Effector memory CD8-positive, alpha-beta T cell (primary cell): ENCODE results near the gene HTRA3.

Experiments
- ATAC-seq: fragments of 150-1000 bp; cut with Tn5 transposase; replicated peaks from 2 replicates; pipeline ENCODE4 v1.10.0; 2021; ENCODE audit warnings: mild to moderate bottlenecking, moderate library complexity
- DNase-seq, 3 experiments: peaks; one replicate each; pipeline ENCODE4 v3.0.0; 2021
- H3K27ac Mint-ChIP-seq, 2 donors: one replicate each; pipeline ENCODE4 v1.8.0; 2022; ENCODE audit warnings: mild to moderate bottlenecking in 2 of 2, mixed read lengths in 2 of 2, moderate library complexity in 2 of 2
- H3K27me3 Mint-ChIP-seq, 2 donors: one replicate each; pipeline ENCODE4 v1.8.0; 2022; ENCODE audit warnings: mixed read lengths in 2 of 2
- H3K36me3 Mint-ChIP-seq: one replicate; pipeline ENCODE4 v1.8.0; 2022; ENCODE audit warnings: mild to moderate bottlenecking, moderate library complexity, mixed read lengths; ENCODE audit not compliant: insufficient read depth
- H3K4me1 Mint-ChIP-seq, 2 donors: one replicate each; pipeline ENCODE4 v1.8.0; 2022; ENCODE audit warnings: low read depth in 2 of 2, mixed read lengths in 2 of 2
- H3K4me3 Mint-ChIP-seq, 2 donors: one replicate each; pipeline ENCODE4 v1.8.0; 2022; ENCODE audit warnings: mild to moderate bottlenecking in 2 of 2, mixed read lengths in 2 of 2, moderate library complexity in 2 of 2
- H3K9me3 Mint-ChIP-seq, 2 donors: one replicate each; pipeline ENCODE4 v1.8.0; 2022; ENCODE audit warnings: mixed read lengths in 2 of 2

The HTRA3 gene

DNA sequence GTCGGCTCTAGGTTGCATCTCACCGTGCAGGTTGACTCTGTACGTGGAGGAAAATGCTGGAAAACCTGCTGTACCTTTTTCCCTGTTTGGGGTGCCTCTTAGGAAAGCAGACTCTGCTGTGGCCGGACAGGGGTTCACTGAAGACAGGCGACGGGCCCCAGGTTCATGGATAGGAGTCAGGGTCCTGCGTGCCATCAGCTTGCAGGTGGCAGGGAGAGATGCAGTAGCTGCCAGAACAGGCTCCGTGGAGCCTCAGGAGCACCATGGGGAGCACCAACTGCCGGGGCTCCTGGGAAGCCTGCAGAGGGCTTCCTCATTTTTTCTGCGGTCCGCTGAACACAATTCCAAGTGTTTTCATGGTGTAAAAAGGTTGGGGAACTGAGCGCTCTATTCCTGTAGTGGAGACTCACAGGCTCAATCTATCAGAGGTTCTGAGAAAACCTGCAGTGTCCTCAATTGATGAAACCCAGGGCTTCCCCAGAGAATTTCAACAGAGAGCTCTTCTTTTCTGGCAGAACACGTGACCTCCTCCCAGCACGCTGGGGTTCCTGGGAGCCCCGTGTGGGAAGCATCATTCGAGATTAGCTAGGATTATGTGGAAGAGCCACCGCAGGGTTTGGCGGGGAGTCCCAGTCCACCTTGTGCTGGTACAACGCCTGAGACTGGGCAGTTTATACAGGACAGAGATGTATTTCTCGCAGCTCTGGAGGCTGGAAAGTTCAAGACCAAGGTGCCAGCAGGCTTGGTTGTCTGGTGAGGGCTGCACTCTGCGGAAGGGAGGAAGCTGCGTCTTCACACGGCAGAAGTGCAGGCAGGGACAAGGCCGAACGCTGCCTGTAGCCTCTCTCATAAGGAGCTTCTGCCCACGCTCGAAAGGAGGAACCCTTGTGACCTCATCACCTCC is 1.6 kb downstream of the HTRA3 start:
- H3K4me3 Mint-ChIP-seq: no peak overlapping the region
- H3K27ac Mint-ChIP-seq: no peak overlapping the region
- H3K9me3 Mint-ChIP-seq: no peaks in the 10 kb centered on the region

DNA sequence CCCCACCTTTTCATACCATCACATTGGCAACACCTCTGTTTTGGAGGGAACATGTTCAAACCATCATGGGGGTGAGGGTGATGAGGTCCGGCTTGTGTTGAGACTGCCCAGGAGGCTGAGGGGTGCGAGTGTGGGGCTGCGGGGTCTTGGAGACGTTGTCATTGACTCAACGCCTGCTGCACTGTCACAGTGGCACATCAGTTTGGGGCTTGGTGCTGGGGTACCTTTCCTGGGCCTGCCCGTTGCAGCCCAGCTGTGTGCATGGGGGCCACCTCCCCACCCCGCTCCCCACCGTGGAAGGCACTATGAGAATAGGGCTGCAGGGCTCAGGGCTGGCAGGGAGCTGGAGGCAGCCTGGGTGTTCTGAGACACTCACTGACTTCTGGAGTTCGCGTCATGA is 2.3 kb downstream of the HTRA3 start:
- no peak overlapping the region for H3K27ac Mint-ChIP-seq
- peaks cover 43 to 84% of the 10 kb centered on the region in 2 donors for H3K27me3 Mint-ChIP-seq
- no peak for DNase-seq
- no peaks in the 10 kb centered on the region for H3K36me3 Mint-ChIP-seq
- no peak for ATAC-seq
- H3K9me3 Mint-ChIP-seq: no peaks in the 10 kb centered on the region
- H3K4me3 Mint-ChIP-seq: no peak overlapping the region
- H3K4me1 Mint-ChIP-seq: peaks cover 0 to 3% of the 10 kb centered on the region in 2 donors

More for the DNA sequence above, 1.6 kb downstream of the HTRA3 start:
- ATAC-seq: no peak
- Mint-ChIP-seq H3K36me3 (no peaks in the 10 kb centered on the region), H3K4me1 (peaks cover 0 to 3% of the 10 kb centered on the region in 2 donors), H3K27me3 (peaks cover 43 to 84% of the 10 kb centered on the region in 2 donors)
- DNase-seq: no peak

DNA sequence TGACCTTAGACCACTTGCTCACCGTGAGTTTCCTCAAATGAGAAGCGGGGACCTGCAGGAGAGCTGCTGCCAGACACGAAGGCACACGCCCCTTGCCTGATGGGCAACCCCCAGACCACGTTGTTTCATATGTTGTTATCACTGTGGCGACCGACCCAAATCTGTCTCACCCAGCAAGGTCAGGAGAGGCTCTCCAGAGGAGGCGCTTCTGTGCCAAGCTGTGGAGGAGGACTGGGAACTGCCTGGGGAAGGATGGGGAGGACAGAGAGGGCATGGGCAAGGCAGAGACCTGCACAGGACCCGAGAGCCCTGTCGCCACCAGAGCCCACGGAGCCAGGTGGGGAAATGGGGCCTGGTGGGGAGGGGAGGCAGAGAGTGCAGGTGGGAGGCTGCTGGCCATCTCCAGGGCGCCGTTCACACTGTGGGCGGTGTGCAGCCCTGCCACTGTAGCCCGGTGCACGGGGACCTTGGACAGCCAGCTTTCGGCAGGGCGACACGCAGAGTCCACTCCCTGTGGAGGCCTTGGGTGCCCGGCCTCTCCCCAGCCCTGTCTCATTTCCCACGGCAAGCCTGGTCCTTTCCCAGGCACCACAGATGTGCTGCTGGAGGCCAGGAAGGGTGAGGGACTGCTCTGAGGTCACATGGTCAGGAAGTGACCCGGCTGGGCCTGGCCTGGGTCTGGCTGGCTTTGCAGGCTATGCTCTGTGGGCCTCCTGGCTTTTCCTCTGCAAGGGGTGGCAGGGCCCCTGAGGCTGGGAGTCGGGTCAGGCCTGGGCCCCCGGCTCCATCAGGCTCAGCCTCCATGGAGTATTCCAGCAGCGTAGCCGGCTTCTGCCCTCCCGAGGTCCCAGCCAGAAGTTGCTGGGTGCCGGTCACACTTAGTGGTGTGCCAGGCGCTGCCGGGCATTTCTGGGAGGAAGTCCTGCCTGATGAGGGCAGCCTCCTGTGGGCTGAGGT is 3.2 kb downstream of the HTRA3 start:
- H3K27me3 Mint-ChIP-seq: peaks cover 43 to 90% of the 10 kb centered on the region in 2 donors
- ATAC-seq (no peak), DNase-seq (no peak)
- no peaks in the 10 kb centered on the region for H3K9me3 Mint-ChIP-seq
- no peak overlapping the region for H3K4me3 Mint-ChIP-seq
- H3K36me3 Mint-ChIP-seq: no peaks in the 10 kb centered on the region
- H3K27ac Mint-ChIP-seq: no peak overlapping the region
- H3K4me1 Mint-ChIP-seq: peaks cover 0 to 3% of the 10 kb centered on the region in 2 donors

DNA sequence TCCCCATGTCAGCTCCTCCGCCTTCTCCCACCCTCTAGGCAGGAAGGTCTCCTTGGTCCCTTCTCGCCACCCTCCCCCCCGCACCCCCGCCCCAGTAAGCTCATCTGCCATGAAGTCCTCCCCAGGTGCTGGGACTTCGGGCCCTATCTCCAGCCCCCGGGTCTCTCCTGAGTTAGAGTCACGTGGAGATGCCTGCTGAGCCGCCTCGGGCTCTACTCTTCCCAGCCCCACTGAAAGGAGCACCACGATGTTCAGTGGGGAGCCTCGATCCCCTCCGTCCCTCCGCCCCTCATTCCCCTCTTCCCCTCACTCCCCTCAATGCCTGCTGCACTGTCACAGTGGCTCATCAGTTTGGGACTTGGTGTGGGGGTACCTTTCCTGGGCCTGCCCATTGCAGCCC is 3.9 kb downstream of the HTRA3 start:
- H3K27me3 Mint-ChIP-seq: peaks cover 39 to 86% of the 10 kb centered on the region in 2 donors
- no peak overlapping the region for H3K27ac Mint-ChIP-seq
- no peaks in the 10 kb centered on the region for H3K36me3 Mint-ChIP-seq
- DNase-seq: no peak
- no peak for ATAC-seq
- H3K4me3 Mint-ChIP-seq: no peak overlapping the region
- H3K9me3 Mint-ChIP-seq: no peaks in the 10 kb centered on the region
- peaks cover 0 to 3% of the 10 kb centered on the region in 2 donors for H3K4me1 Mint-ChIP-seq

DNA sequence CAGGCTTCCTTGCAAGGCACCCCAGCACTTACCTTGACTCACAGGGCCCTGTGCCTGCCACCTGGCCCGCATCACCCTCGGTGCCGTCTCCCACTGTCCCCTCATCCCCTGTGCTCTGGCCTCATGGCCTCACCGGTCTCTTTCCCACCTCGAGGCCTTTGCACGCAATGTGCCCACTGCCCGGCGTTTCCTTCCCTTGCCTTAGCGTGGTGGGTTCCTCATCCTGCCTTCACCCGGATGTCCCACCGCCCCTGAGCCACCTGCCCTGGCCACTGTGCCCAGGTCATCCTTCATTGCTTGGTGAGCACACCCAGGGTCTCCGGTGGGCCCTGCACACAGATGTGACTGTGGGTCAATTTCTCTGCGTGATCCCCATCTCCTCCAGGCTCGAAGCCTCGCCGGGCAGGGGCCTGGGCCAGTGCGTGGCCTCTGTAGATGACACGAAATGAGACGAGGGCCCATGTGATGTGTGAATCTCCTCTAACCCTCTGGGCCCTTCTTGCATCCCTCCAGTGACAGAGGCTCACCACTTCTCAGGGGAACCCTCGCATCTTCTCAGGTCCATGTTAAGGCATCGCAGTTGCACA is 4.6 kb downstream of the HTRA3 start:
- H3K27me3 Mint-ChIP-seq: peaks cover 32 to 79% of the 10 kb centered on the region in 2 donors
- no peak overlapping the region for H3K27ac Mint-ChIP-seq
- peaks cover 0 to 5% of the 10 kb centered on the region in 2 donors for H3K4me1 Mint-ChIP-seq
- no peak for DNase-seq
- H3K36me3 Mint-ChIP-seq: no peaks in the 10 kb centered on the region
- H3K4me3 Mint-ChIP-seq: no peak overlapping the region
- H3K9me3 Mint-ChIP-seq: no peaks in the 10 kb centered on the region
- ATAC-seq: no peak

DNA sequence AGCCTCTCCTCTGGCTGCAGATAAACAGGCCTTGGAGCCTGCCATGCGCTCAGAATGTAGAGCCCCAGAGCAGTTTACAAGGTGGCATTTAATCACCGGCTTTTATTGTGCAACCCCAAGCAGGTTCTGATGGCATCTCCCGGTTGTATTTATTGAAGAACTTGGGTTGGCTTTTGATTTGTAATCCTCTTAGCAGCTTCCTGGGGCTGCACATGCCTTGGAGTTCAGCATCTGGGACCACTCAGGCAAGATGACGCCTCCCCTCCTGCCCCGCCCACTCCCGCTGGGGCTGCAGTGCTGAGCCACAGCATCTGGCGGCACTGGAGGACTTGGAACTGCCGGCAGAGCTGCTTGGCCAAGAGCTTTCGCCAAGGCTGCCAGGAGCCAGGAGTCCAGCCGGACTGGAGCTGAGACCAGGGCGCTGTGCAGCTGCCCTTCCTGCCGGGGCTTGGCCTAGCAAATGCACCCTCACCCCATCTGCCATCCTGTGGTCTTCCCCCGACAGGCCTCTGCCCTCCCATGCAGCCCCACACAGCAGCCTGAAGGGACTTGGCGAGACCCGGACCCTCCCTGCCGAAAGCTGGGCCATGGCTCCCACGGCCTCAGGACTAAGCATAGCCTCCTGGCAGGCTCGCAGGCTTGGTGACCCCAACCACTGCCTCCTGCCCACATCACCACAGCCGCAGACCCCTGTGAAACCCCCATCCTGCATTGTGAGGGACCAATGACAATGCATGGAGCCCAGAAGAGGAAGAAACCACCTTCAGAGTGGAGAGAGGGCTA is 5.4 kb downstream of the HTRA3 start:
- H3K4me1 Mint-ChIP-seq: peaks cover 0 to 5% of the 10 kb centered on the region in 2 donors
- no peak for DNase-seq
- H3K4me3 Mint-ChIP-seq: no peak overlapping the region
- H3K27me3 Mint-ChIP-seq: peaks cover 31 to 77% of the 10 kb centered on the region in 2 donors
- ATAC-seq: no peak
- H3K9me3 Mint-ChIP-seq: no peaks in the 10 kb centered on the region
- no peak overlapping the region for H3K27ac Mint-ChIP-seq
- no peaks in the 10 kb centered on the region for H3K36me3 Mint-ChIP-seq

DNA sequence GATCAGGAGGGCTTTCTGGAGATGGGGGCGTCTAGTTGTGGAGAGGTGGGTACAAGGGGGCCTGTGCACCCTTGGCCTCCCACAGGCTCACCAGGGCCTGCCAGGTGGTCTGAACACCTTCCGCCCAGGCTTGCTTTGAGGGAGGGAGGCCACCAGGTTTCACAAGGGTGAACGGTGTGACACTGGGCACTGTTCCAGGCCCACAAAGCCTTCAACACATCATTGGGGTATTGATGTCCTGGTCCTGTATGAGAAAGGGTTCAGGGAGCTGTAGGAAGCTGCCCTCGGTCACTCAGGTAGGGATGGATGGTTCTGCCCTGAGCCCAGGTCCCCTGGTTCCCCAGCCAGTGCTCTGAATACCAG is 6.0 kb downstream of the HTRA3 start:
- Mint-ChIP-seq H3K4me3 (no peak overlapping the region), H3K27ac (no peak overlapping the region), H3K4me1 (peaks cover 0 to 5% of the 10 kb centered on the region in 2 donors), H3K9me3 (no peaks in the 10 kb centered on the region), H3K36me3 (no peaks in the 10 kb centered on the region), H3K27me3 (peaks cover 29 to 74% of the 10 kb centered on the region in 2 donors)
- no peak for ATAC-seq
- DNase-seq: no peak

DNA sequence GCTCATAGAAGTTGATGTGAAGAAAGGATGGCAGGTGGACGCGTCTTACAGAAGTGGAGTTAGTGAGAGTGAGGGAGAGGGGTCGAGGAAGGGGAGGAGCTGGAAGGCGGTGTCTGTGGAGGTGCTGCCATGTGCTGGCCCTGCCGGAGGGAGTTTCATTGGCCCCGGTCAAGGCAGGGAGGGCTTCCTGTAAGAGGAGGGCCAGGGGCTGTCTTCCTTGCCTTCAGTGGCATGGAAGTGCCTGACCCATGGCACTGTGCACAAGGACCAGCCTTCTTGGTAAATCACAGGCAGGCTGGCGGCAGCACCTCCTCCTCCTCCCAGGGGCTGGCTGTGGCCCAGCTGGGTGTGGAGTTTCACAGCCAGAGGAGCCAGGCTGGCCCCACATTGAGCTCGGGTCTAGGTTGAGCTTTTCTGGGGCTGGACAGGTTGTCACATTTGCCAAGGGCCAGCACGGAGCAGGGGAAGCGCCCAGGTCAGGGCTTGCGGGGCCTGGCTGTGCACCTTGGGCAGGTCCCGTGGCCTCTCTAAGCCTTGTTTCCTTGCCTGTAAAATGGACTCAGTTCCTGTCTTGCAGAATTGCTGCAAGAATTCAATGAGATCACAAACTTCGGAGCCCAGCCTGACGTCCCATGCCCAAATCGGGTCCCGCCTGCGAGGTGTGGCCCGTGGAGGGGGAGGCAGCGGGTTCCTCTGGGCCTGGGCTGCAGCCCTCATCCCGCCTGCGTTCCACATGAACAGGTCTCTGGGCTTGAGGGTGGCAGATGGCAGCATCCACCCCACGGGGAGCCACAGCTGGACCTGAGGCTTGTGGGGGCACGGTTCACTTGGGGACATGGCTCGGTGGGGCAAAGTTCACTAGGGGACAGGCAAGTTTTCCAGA is 7.0 kb downstream of the HTRA3 start:
- no peak for DNase-seq
- H3K4me3 Mint-ChIP-seq: no peak overlapping the region
- H3K27me3 Mint-ChIP-seq: peaks cover 18 to 69% of the 10 kb centered on the region in 2 donors
- no peaks in the 10 kb centered on the region for H3K36me3 Mint-ChIP-seq
- ATAC-seq: no peak
- no peaks in the 10 kb centered on the region for H3K9me3 Mint-ChIP-seq
- H3K27ac Mint-ChIP-seq: no peak overlapping the region
- peaks cover 0 to 5% of the 10 kb centered on the region in 2 donors for H3K4me1 Mint-ChIP-seq

DNA sequence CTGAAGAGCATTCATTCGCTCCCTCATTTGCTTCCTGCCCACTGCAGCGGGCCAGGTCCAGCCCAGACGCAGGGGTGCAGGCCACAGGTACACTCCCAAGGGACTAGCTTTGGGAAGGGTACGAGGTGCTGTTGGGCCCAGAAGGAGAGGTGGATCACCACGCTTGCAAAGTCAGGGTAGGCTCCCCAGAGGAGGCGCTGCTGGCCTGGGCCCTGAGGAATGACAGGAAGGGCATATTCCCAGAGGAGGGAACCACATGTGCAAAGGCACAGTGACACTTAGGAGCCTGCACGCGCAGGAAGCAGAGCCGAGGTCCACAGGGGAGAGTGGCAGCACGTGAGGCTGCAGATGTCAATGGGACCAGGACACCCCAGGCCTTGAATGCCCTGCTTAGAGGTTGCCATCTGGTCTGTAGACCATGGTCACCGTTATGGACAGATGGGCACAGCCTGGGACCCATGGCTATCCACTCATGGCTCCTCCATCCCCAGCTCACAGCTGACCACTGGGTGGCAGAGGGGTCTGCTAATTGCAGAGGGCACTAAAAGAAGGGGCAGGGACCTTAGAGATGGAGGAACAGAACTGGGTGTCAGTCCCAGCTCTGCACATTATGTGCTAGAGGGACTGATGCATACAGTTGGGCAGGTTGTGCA is 7.9 kb downstream of the HTRA3 start:
- Mint-ChIP-seq H3K36me3 (no peaks in the 10 kb centered on the region), H3K27me3 (peaks cover 9 to 66% of the 10 kb centered on the region in 2 donors), H3K4me3 (no peak overlapping the region), H3K4me1 (peaks cover 0 to 5% of the 10 kb centered on the region in 2 donors), H3K27ac (no peak overlapping the region), H3K9me3 (no peaks in the 10 kb centered on the region)
- DNase-seq (no peak), ATAC-seq (no peak)

DNA sequence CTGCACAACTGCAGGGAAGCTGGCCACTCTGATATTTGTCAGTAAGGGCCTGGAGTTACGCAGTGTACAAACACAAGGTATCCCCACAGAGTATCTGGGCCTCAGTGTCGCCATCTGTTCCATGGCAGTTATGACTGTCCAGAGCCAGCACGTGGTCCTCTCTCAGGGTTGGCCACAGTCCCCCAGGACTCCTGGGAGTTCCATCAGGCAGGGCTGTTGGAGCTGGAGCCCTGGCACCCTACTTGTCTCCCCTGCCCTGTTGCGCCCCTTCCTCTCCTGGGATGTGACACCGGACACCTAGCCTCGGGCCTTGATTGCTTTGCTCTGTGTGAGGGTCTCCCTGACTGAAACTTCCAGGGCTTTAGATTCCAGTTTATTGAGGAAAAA is 8.4 kb downstream of the HTRA3 start:
- no peak overlapping the region for H3K27ac Mint-ChIP-seq

DNA sequence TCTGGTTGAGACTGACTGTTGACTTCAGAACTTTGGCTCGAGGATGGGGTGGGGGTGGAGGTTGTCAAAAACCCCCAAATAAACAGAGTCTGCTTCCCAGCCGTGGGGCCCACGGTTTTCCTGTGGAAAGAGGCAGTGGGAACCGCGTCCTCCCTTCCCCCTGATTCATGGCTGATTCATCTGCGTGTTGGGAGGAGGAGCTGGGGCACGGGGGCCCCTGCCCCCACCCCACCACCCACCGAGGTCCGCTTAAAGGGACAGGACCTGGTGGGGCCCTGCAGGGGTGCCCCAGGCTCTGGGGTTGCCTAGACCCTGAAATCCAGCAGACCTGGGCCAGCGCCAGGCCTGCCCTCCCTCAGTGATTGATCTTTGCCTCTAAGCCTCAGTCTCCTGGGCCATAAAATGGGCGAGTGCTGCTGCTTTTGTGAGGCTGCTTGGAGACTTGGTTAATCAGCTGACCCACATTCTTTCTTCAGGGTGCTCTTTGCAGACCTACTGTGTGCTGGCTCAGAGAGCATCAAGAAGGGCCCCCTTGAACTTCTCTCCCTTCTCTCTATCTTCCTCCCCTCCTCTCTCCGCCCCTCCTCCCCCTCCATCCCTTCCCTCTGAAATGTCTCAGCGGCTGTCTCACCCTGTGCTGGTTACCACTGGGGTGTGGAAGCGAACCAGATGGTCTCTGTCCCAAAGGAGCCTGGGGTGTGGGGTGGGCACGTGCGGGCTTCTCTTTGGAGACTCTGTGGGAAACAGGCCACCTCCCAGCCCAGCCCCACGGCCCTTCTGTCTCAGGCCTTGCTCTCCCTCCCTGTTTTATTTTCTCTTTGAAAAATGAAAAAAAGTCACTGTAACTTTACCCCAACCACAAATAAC is 9.1 kb downstream of the HTRA3 start:
- H3K4me1 Mint-ChIP-seq: peaks cover 0 to 5% of the 10 kb centered on the region in 2 donors
- H3K4me3 Mint-ChIP-seq: no peak overlapping the region
- H3K36me3 Mint-ChIP-seq: no peaks in the 10 kb centered on the region
- peaks cover 5 to 60% of the 10 kb centered on the region in 2 donors for H3K27me3 Mint-ChIP-seq
- DNase-seq (no peak), ATAC-seq (no peak)
- H3K27ac Mint-ChIP-seq: no peak overlapping the region
- H3K9me3 Mint-ChIP-seq: no peaks in the 10 kb centered on the region

More for the DNA sequence above, 8.4 kb downstream of the HTRA3 start:
- H3K4me3 Mint-ChIP-seq: no peak overlapping the region
- DNase-seq (no peak), ATAC-seq (no peak)
- H3K4me1 Mint-ChIP-seq: peaks cover 0 to 5% of the 10 kb centered on the region in 2 donors
- no peaks in the 10 kb centered on the region for H3K36me3 Mint-ChIP-seq
- peaks cover 8 to 66% of the 10 kb centered on the region in 2 donors for H3K27me3 Mint-ChIP-seq
- no peaks in the 10 kb centered on the region for H3K9me3 Mint-ChIP-seq
